ENCODE measurements around the gene PBX3. TPM values are rescaled to one million over a fixed set of nuclear protein-coding genes. Genes with fewer than 3 reads are reported as not detected.

PBX3 gene
- total RNA-seq, 1 experiment from 2014 or later: 38.1 TPM

DNA sequence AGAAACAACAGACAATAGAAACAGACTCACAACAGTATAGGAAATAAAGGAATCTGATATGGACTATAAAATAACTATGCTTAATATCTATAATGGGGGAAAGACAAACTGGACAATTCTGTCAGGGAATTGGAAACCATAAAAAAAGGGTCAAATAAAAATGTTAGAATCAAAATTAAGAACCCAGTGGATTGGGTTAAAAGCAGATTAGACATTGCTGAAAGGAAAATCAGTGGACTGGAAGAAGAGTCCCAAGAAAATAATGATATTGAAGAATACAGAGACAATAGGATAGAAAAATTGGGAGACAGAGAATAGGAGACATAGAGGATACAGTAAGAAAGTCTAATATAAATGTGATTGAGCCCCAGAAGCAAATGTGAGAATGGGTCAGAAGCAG is 199.2 kb downstream of the PBX3 start:
- DNase-seq (ENCODE audit: low read depth): no peak

- no peak for DNase-seq (ENCODE audit: low read depth)
These were observed 201.9 kb downstream of the PBX3 start for GRCh38 chr9:125948887-125949596.

DNA sequence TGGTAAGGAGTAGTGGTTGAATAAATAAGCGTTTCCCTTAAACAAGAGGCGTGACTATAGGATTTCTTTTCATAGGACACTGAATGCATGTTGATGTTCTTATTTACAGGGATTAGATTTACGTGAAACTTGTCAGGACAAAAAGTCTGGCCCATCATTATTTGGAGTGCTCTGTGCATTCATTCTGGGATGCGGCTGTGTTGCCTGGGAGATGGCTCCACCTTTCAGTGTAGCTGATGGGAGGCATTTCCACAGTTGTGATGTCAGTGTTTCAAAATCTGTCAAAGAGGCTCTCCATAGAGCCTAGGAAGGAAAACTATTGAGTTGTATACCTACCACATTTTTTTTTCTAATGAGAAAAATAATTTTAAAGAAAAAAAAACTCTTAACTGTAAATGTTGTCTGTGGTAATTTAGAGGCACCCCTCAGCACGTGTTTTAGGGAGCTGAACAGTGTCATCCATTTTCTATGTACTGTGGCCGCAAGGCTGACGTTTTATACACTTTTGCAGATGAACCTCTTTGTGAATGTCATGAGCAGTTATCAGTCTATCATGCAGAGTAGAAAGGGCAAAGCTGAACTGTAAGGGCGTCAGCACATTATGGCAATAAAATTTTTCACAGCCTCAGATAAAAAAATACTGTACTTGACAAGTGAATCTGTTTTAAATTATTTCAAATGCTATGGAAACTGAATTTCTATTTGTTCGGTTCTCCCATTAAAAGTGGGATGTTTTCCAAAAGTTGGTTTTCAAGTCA is 202.7 kb downstream of the PBX3 start:
- DNase-seq (ENCODE audit: low read depth): no peak

- DNase-seq (ENCODE audit: low read depth): no peak
These were observed 203.8 kb downstream of the PBX3 start for GRCh38 chr9:125950880-125951471.

DNA sequence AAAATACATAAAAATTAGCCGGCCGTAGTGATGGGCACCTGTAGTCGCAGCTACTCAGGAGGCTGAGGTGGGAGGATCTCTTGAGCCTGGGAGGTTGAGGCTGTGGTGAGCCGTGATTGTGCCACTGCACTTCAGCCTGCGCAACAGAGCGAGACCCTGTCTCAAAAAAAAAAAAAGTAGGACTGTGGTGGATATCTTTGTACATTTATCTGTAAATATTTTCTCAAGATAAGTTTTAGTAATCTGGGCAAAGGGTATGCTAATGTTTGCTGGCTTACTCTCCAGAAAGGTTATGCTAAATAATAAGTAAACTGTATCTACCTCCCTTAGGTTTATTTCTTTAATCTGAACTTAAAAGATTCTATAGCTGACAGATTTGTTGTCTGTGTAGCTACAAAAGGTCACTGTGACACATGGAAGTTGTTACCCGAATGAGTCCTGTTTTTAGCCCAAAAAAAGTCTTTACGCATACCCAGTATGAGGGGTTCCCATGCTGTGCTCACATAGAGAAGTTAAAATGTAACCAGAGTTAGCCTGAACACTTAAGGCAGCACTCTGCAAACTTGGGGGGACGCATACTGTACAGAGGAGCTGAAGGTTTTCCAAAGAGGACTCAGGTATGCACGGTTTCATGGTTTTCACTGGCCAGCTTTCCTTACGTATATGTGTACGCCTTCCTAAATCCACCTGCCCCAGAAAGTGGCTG is 206.3 kb downstream of the PBX3 start:
- DNase-seq (ENCODE audit: low read depth): no peak

- no peak for DNase-seq (ENCODE audit: low read depth)
These were observed 208.9 kb downstream of the PBX3 start for GRCh38 chr9:125956102-125956501.

- DNase-seq (ENCODE audit: low read depth): no peak
These were observed 212.1 kb downstream of the PBX3 start for GRCh38 chr9:125959315-125959714.

DNA sequence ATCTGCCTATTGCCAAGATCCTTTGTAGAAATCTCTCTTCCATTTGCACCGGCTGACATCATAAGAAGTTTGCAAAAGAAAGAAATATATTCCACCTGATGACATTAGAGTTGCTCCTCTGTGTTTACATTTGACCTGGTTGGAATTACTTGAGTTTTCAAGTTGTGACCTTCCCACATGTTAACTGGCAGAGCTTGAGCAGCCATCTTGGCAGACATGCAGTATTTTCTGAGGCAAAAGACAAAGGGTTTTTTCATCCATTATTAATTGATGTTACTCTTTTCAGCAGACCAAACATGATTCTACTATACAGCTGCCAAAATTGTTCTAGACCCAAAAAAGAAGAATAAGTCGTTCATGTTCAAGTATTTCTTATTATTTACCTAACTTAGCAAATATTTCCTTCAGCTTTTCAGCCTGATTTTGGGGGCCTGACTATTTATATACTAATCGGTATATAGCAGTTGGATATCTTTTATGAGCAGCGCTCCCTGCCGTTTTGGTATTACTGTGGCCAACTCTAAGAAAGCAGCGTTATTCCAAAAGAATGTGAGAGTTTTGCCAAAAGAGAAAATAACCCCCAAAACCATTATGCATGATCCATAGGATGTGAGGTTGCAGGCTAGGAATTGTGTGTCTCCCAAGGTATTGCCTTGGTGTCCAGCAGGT is 212.9 kb downstream of the PBX3 start:
- DNase-seq (ENCODE audit: low read depth): no peak

- DNase-seq (ENCODE audit: low read depth): no peak
These were observed 213.5 kb downstream of the PBX3 start for GRCh38 chr9:125960626-125961025.

DNA sequence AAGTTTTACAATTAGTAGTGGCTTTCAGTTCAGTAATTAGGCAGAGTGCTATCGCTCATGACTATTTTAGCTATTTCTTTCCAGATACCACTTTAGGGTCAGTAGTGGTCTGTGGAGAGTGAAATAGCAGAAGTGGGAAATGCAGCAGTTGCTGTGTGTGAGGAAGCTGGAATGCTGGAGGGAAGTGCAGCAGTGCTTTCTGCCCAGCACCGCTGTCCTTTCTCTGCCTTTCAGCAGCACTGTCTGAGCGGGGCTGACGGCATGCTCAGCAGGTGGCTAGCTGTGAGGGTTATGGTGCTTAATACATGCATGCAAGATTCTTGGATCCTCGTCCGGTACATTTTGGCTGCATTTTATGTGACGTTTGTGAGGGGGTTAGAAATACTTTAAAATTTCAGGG is 213.9 kb downstream of the PBX3 start:
- DNase-seq (ENCODE audit: low read depth): no peak

DNA sequence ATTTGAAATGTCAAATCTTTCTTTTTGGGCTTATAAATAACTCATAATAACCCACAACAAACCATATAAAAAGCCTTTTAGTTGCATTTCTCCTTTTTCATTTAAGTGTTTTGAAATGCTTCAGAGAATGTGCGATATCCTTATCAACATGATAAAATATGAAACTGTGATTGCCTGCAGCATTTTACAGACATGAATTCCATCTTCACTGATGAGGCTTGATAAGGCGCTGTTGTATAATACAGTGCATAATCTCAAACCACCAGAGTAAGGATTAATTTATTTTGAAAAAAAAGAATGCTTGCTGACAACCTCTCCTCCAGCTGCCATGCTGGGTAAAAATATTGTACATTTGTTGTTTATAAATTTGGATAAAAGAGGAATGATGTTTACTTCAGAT is 216.8 kb downstream of the PBX3 start:
- DNase-seq (ENCODE audit: low read depth): no peak

DNA sequence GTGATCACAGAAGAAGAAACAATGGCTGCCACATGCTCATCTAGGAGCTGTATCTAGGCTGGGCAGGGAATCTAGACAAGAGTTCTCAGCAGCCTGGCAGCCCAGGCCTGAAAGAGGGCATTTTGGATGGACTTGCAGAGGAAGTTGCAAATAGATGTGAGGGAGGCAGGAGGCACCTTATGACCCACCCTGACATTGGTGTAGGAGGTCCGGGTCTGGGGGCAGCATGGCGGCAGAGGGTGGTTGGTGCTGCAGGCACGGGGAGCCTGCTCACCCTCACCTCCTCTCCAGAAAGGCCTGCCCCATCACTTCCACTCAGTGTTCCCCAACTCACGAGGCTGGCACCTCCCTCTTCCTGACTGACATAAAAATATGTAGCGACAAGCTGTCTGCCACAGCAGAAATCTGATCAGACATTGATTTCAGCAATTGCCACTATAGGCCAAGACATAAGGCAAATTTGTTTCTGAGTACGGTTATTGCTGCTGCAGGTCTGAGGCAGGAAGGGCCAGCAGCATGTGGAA is 217.6 kb downstream of the PBX3 start:
- DNase-seq (ENCODE audit: low read depth): no peak

GRCh38 chr9:125965477-125965876 is 218.3 kb downstream of the PBX3 start:
- DNase-seq (ENCODE audit: low read depth): no peak

GRCh38 chr9:125966466-125966865 is 219.3 kb downstream of the PBX3 start:
- DNase-seq (ENCODE audit: low read depth): no peak

- peak; percentile 77 for DNase-seq (ENCODE audit: low read depth)
These were observed 220.0 kb downstream of the PBX3 start for GRCh38 chr9:125966959-125967711.

DNA sequence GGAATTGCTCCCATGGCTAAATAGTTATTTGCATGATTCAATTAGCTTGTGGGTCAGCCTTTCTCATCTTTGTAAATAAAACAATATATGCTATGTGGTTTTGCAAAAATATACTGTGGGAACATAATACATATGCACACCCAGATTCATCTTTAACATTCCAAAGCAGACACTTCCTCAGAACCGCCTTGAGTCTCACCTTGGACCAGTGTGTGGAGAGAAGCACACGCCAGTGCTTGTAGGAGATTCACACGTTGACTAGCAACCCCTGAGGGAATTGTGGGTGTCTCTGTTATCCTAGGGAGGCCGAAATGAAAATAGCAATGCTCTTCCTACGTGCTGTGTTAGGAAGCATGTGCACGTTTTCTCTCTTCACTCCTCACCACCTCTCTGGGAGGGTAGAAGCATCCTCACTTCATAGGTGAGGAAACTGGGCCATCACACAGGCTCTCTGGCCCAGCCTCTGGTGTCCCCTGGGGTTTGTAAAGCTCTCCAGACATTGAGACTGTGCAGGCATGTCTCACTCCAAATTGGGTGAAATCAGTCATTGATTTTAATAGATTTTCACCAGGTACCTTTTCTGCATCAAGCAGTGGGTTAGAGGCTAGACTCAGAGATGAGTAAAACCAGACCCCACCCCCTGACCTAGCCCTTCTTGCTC is 221.7 kb downstream of the PBX3 start:
- DNase-seq (ENCODE audit: low read depth): no peak

- no peak for DNase-seq (ENCODE audit: low read depth)
These were observed 222.3 kb downstream of the PBX3 start for GRCh38 chr9:125969462-125969861.

DNA sequence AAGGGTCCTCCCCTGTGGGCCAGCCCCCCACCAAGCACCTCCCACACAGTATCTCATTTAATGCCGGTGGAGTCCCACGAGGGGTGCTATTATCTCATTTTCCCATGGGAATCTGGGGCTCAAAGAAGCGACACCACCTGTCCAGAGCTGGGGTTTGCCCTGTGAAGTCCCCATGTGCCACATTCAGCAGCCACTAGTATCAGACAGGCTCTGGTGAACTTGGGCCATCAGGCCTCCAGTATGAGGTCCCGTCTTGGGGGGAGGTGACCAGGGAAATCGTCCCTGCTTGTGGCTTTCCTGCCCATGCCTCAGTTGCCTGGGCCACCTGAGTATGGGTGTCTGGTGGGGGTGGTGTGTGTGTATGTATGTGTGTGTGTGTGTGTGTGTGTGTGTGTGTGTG is 222.7 kb downstream of the PBX3 start:
- DNase-seq (ENCODE audit: low read depth): no peak

DNA sequence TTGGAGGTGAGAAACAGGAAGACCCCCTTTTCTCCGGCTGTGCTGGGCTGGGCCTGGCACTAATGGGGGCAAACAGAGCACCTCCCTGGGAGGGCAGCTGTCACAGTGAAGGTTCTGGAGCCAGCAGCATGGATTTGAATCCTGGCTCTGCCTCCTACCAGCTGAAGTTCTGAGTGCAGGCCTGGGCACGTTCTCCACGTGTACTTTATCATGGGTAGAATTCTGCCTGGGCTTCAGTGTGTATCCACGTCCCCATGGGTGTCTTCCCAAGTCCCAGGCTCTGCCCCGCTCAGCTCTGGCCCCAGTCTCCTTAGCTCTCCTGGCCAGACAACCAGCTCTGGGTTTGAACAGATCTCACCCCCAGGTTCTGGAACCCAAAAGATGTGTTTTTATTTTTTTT is 223.2 kb downstream of the PBX3 start:
- DNase-seq (ENCODE audit: low read depth): no peak

GRCh38 chr9:125971050-125971449 is 223.9 kb downstream of the PBX3 start:
- DNase-seq (ENCODE audit: low read depth): no peak
